ENCODE measurements around the gene TEDDM1. TPM values are rescaled to one million over a fixed set of nuclear protein-coding genes. Genes with fewer than 3 reads are reported as not detected.

TEDDM1 gene
- total RNA-seq, 4 donors from 2014 or later, result not detected

- no peak for TF ChIP-seq POLR2A (IDR thresholded peaks at IDR 0.05)
- TF ChIP-seq, protein P1, sequence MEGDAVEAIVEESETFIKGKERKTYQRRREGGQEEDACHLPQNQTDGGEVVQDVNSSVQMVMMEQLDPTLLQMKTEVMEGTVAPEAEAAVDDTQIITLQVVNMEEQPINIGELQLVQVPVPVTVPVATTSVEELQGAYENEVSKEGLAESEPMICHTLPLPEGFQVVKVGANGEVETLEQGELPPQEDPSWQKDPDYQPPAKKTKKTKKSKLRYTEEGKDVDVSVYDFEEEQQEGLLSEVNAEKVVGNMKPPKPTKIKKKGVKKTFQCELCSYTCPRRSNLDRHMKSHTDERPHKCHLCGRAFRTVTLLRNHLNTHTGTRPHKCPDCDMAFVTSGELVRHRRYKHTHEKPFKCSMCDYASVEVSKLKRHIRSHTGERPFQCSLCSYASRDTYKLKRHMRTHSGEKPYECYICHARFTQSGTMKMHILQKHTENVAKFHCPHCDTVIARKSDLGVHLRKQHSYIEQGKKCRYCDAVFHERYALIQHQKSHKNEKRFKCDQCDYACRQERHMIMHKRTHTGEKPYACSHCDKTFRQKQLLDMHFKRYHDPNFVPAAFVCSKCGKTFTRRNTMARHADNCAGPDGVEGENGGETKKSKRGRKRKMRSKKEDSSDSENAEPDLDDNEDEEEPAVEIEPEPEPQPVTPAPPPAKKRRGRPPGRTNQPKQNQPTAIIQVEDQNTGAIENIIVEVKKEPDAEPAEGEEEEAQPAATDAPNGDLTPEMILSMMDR (IDR thresholded peaks at IDR 0.05), result no peak
- 79 to 80% methylated on average over 4 of the region's 4 CpGs for WGBS, 2 donors
- intact Hi-C loops (cut with DNase I), result loop anchor here (2.0 kb wide), 1 partner anchor 340 kb away; no protein-coding TSS in a partner anchor
Observed at GRCh38 chr1:182444497-182444896, 44.0 kb upstream of the TEDDM1 start.

GRCh38 chr1:182442333-182442732 is 41.9 kb upstream of the TEDDM1 start:
- TF ChIP-seq POLR2A (IDR thresholded peaks at IDR 0.05), result no peak
- TF ChIP-seq, protein P1 (IDR thresholded peaks at IDR 0.05), result no peak
- Histone ChIP-seq H3K4me1 (no peaks in the 10 kb centered on the region), H3K27ac (no peak overlapping the region), H3K4me3 (replicated peaks in 1 of 3) (no peak overlapping the region), H3K36me3 (no peaks in the 10 kb centered on the region), H3K9me3 (no peaks in the 10 kb centered on the region), H3K27me3 (no peaks in the 10 kb centered on the region)
- DNase-seq, result no peak
- 84 to 93% methylated on average over 1 of the region's 1 CpG for WGBS, 2 donors
- intact Hi-C loops (cut with DNase I), result no loop called here

More at GRCh38 chr1:182444497-182444896, 44.0 kb upstream of the TEDDM1 start:
- Histone ChIP-seq H3K27ac (no peak overlapping the region), H3K9me3 (no peaks in the 10 kb centered on the region), H3K27me3 (no peaks in the 10 kb centered on the region), H3K4me3 (replicated peaks in 1 of 3) (no peak overlapping the region), H3K4me1 (no peaks in the 10 kb centered on the region), H3K36me3 (no peaks in the 10 kb centered on the region)
- DNase-seq, result no peak

- Histone ChIP-seq H3K4me1 (no peaks in the 10 kb centered on the region), H3K36me3 (no peaks in the 10 kb centered on the region), H3K9me3 (no peaks in the 10 kb centered on the region), H3K4me3 (replicated peaks in 1 of 3) (no peak overlapping the region), H3K27me3 (no peaks in the 10 kb centered on the region), H3K27ac (no peak overlapping the region)
- no peak for DNase-seq
- WGBS, 2 donors, result 97% methylated on average over 3 of the region's 3 CpGs
- intact Hi-C loops (cut with DNase I), result no loop called here
- TF ChIP-seq, protein P1 (IDR thresholded peaks at IDR 0.05), result no peak
- TF ChIP-seq POLR2A (IDR thresholded peaks at IDR 0.05), result no peak
Observed at GRCh38 chr1:182441719-182442118, 41.3 kb upstream of the TEDDM1 start.

GRCh38 chr1:182438326-182438725 is 37.9 kb upstream of the TEDDM1 start:
- H3K27ac ChIP-seq, result no peak overlapping the region
- 82 to 100% methylated on average over 1 of the region's 1 CpG for WGBS, 2 donors
- no peaks in the 10 kb centered on the region for H3K36me3 ChIP-seq
- TF ChIP-seq, protein P1 (IDR thresholded peaks at IDR 0.05), result no peak
- no peak for TF ChIP-seq POLR2A (IDR thresholded peaks at IDR 0.05)
- H3K4me1 ChIP-seq, result no peaks in the 10 kb centered on the region
- no peak overlapping the region for H3K4me3 ChIP-seq (replicated peaks in 1 of 3)
- DNase-seq, result no peak
- H3K9me3 ChIP-seq, result no peaks in the 10 kb centered on the region
- intact Hi-C loops (cut with DNase I), result no loop called here
- no peaks in the 10 kb centered on the region for H3K27me3 ChIP-seq

DNA sequence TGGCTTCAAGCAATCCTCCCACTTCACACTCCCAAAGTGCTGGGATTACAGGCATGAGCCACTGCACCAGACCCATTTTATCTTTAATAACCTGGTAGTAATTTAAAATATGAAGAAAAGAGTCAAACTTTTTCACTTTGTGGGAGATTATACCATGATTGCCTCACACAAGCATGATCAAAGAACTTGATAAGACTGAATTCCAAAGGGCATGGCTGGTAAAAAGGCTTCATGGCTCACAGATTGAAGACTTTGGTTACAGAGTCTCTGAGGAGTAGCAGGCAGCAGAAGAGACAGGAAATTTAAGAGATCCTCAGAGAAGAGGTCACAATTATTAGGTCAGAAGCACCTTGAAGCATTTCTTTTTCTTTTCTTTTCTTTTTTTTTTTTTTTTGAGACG is 33.1 kb upstream of the TEDDM1 start:
- no peak for DNase-seq
- Histone ChIP-seq H3K27ac (no peak overlapping the region), H3K4me3 (replicated peaks in 1 of 3) (no peak overlapping the region), H3K4me1 (no peaks in the 10 kb centered on the region), H3K36me3 (no peaks in the 10 kb centered on the region), H3K9me3 (no peaks in the 10 kb centered on the region), H3K27me3 (no peaks in the 10 kb centered on the region)
- 96 to 97% methylated on average over 1 of the region's 1 CpG for WGBS, 2 donors
- intact Hi-C loops (cut with DNase I), result no loop called here
- TF ChIP-seq POLR2A (IDR thresholded peaks at IDR 0.05), result no peak
- TF ChIP-seq, protein P1 (IDR thresholded peaks at IDR 0.05), result no peak

Data from thyroid gland (tissue), 4 donors.